ENCODE measurements around the gene SIRT4. TPM values are rescaled to one million over a fixed set of nuclear protein-coding genes. Genes with fewer than 3 reads are reported as not detected.

The SIRT4 gene
- total RNA-seq, 1 experiment from 2014 or later, result 2.8 TPM

GRCh38 chr12:120353136-120353535, 51.0 kb downstream of the SIRT4 start:
- H3K27ac Mint-ChIP-seq, result no peak overlapping the region
- ATAC-seq (no peak), DNase-seq (ENCODE audit: low spot score) (no peak)
- ChIA-PET CTCF (interaction anchor here (0.7 to 2.7 kb wide), 2 partner anchors 13 to 77 kb away, joined by 3 to 11 read pairs; no protein-coding TSS in a partner anchor), POLR2A (no interaction called here)
- H3K9me3 Mint-ChIP-seq, result no peaks in the 10 kb centered on the region
- H3K4me3 Mint-ChIP-seq, result no peak overlapping the region
- H3K36me3 Mint-ChIP-seq, result peaks cover 46% of the 10 kb centered on the region
- no peaks in the 10 kb centered on the region for H3K27me3 Mint-ChIP-seq (ENCODE audit: low read depth)
- peaks cover 2% of the 10 kb centered on the region for H3K4me1 Mint-ChIP-seq
- TF ChIP-seq ZNF396 (CRISPR knock-in tag; IDR thresholded peaks at IDR 0.05; ENCODE audit: borderline replicate concordance) (no peak), KAT7 (CRISPR knock-in tag; IDR thresholded peaks at IDR 0.05; ENCODE audit: borderline replicate concordance) (no peak), NR3C1 (CRISPR knock-in tag; conservative IDR thresholded peaks at IDR 0.05; ENCODE audit: low read depth) (no peak), MYBL2 (CRISPR knock-in tag; IDR thresholded peaks at IDR 0.05) (no peak), PREB (CRISPR knock-in tag; IDR thresholded peaks at IDR 0.05; ENCODE audit: borderline replicate concordance) (no peak), CDX4 (CRISPR knock-in tag; IDR thresholded peaks at IDR 0.05; ENCODE audit: borderline replicate concordance) (no peak)

- ChIA-PET POLR2A (no interaction called here), CTCF (interaction anchor here (0.7 to 2.7 kb wide), 3 partner anchors 14 to 113 kb away, joined by 3 to 11 read pairs (median 3); no protein-coding TSS in a partner anchor)
- peaks cover 6% of the 10 kb centered on the region for H3K4me1 Mint-ChIP-seq
- no peak overlapping the region for H3K4me3 Mint-ChIP-seq
- ATAC-seq (no peak), DNase-seq (ENCODE audit: low spot score) (no peak)
- H3K27me3 Mint-ChIP-seq (ENCODE audit: low read depth), result no peaks in the 10 kb centered on the region
- no peaks in the 10 kb centered on the region for H3K9me3 Mint-ChIP-seq
- TF ChIP-seq MYBL2 (CRISPR knock-in tag; IDR thresholded peaks at IDR 0.05), result no peak
- peak; percentile 24; the same call in 1 of the 2 replicates for TF ChIP-seq ZNF121 (CRISPR knock-in tag; IDR thresholded peaks at IDR 0.05)
- H3K36me3 Mint-ChIP-seq, result peaks cover 48% of the 10 kb centered on the region
- no peak overlapping the region for H3K27ac Mint-ChIP-seq
Observed at GRCh38 chr12:120353556-120354317, 51.6 kb downstream of the SIRT4 start.

- H3K9me3 Mint-ChIP-seq, result no peaks in the 10 kb centered on the region
- no peak overlapping the region for H3K27ac Mint-ChIP-seq
- no peak overlapping the region for H3K4me3 Mint-ChIP-seq
- TF ChIP-seq MAX (CRISPR knock-in tag; IDR thresholded peaks at IDR 0.05) (no peak), USF1 (CRISPR knock-in tag; IDR thresholded peaks at IDR 0.05) (0 out of 2 replicates have a peak, but pooled peaks have one; percentile 16), ETV6 (CRISPR knock-in tag; IDR thresholded peaks at IDR 0.05) (peak; percentile 72; the same call in 1 of the 2 replicates), CTCF (IDR thresholded peaks at IDR 0.05) (peak; percentile 85), TEAD1 (CRISPR knock-in tag; IDR thresholded peaks at IDR 0.05) (no peak), NR3C1 (CRISPR knock-in tag; conservative IDR thresholded peaks at IDR 0.05; ENCODE audit: low read depth) (no peak), ESRRA (CRISPR knock-in tag; IDR thresholded peaks at IDR 0.05; ENCODE audit: borderline replicate concordance) (no peak), SP1 (CRISPR knock-in tag; conservative IDR thresholded peaks at IDR 0.05) (0 out of 2 replicates have a peak, but pooled peaks have one; percentile 24), ZNF671 (CRISPR knock-in tag; IDR thresholded peaks at IDR 0.05) (no peak), ZNF263 (CRISPR knock-in tag; IDR thresholded peaks at IDR 0.05; ENCODE audit: low read depth) (no peak), NFATC4 (CRISPR knock-in tag; IDR thresholded peaks at IDR 0.05) (no peak), GRHL2 (CRISPR knock-in tag; IDR thresholded peaks at IDR 0.05; ENCODE audit: insufficient replicate concordance, severe bottlenecking) (no peak)
- ChIA-PET CTCF (interaction anchor here (0.6 to 3.7 kb wide), 19 partner anchors 10 to 156 kb away, joined by 3 to 89 read pairs (median 4); partner anchors contain the start of genes COX6A1, GATC, RPLP0 and SRSF9), POLR2A (interaction anchor here (0.9 kb wide), 1 partner anchor 77 kb away, joined by 3 read pairs; no protein-coding TSS in a partner anchor)
- no peaks in the 10 kb centered on the region for H3K27me3 Mint-ChIP-seq (ENCODE audit: low read depth)
- ATAC-seq (peak; percentile 60), DNase-seq (ENCODE audit: low spot score) (peak; percentile 86)
- H3K4me1 Mint-ChIP-seq, result peaks cover 28% of the 10 kb centered on the region
- H3K36me3 Mint-ChIP-seq, result peaks cover 45% of the 10 kb centered on the region
Observed at GRCh38 chr12:120356567-120357030, 54.5 kb downstream of the SIRT4 start.
